GM21423 (cell line): Measurements from ENCODE around the gene FOXO6.

Experiments used
- ATAC-seq: cut with Tn5 transposase; IDR thresholded peaks from one replicate; pipeline ENCODE4 v1.9.1; 2021; ENCODE audit warnings: mild to moderate bottlenecking, moderate library complexity; ENCODE audit not compliant: unreplicated experiment

The FOXO6 gene

DNA sequence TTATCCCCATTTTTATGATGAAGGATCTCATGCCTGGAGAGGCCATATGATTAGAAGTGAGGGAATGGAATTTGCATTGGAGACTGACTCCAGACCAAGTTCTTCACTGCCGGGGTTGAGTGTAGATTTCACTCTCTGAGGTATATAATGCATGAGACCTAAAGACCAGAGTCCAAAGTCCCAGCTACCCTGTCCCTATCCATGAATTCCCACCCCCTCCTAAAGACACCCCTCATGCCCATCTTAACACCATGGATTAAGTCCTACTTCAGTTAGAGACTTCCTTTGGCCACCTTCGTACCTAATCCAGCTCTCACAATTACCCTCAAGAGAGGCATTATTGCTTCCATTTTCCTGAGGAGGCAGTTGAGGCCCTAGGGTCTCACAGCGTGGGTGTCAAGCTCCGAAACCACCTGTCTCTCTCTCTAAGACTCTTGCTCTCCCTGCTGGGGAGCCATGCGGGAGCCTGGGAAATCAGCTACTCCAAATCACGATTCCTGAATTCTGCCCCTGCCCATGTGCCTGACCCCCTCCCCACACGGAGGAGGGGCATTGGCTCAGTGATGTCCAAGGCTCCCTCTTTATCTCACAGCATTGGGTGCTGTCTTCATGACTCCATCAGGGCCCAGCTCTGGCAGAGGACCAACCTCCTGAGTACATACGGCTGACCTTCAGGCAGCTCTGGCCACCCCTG lies 11.7 kb upstream of the FOXO6 start:
- ATAC-seq, result no peak

DNA sequence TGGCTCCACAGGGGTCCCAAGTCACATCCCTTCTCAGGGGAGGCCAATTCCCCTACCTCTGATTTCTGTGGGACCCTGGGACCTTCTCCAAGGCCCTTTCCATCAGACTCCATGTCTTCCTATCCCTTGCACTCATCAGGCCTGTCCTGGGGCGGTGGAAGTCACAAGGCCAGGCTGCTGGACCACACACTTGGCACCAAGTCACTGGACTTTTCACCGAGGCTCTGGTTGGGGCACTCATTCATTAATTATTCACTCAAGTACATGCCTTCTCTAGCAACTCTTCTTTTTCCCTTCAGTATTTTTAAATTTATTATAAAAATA lies 11.2 kb upstream of the FOXO6 start:
- ATAC-seq, result no peak

- ATAC-seq, result no peak
Measured at GRCh38 chr1:41351262-41352151, 9.7 kb upstream of the FOXO6 start.

DNA sequence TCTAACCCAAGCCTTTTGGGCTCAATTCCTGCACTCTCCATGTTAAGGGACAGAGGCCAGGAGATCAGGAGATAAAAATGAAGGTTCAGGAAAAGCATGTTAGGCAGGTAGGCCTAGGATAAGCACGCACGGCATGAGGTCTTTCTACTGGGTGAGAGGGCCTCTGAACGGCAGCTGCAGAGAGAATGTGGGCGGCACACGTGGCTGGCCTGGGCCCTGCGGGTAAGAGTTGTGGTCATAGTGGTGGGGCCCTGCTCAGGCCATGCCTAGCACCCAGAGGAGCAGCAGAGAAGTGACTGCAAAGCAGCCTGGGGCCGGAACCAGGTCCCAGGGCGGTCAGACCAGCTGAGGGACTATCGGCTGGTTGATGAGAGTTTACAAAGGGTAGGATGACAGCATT lies 7.5 kb upstream of the FOXO6 start:
- no peak for ATAC-seq

- ATAC-seq, result no peak
Measured at GRCh38 chr1:41354956-41355355, 6.3 kb upstream of the FOXO6 start.

DNA sequence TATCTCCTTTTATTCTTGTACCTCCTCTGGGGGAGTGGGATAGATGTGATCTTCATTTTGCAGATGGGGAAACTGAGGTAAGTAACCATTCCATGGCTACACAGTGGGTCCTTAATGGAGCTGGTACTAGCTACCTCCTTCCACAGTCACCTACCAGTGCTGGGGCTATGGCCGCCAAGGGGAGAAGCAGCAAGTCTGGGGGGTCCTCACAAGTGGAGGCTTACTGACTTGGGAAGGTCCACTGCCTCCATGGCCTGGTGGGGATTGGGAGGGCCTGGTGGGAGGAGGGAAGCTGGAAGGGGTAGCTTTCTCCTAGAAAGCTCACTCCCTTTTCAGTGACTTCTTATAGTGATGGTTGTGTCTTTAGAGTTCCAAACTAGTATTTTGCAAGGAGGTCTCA lies 5.9 kb upstream of the FOXO6 start:
- no peak for ATAC-seq

GRCh38 chr1:41355761-41356160 lies 5.5 kb upstream of the FOXO6 start:
- no peak for ATAC-seq

DNA sequence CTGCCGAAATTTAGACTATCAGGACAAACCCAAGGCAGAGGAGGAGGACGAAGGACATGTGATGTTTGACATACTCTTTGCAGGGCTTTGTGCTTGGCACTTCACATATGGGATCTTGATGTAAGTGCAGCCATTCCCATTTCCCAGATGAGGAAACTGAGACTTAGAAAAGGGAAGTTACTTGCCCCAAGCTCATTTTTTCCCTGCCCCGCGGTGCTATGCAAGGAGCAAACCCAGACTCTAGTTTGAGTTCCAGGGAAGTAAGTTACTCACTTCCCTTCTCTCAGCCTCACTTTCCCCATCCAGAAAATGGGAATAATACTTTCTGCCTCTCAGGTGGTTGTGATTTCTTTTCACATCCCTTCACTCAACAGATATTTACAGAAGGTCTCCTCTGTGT lies 4.5 kb upstream of the FOXO6 start:
- no peak for ATAC-seq

DNA sequence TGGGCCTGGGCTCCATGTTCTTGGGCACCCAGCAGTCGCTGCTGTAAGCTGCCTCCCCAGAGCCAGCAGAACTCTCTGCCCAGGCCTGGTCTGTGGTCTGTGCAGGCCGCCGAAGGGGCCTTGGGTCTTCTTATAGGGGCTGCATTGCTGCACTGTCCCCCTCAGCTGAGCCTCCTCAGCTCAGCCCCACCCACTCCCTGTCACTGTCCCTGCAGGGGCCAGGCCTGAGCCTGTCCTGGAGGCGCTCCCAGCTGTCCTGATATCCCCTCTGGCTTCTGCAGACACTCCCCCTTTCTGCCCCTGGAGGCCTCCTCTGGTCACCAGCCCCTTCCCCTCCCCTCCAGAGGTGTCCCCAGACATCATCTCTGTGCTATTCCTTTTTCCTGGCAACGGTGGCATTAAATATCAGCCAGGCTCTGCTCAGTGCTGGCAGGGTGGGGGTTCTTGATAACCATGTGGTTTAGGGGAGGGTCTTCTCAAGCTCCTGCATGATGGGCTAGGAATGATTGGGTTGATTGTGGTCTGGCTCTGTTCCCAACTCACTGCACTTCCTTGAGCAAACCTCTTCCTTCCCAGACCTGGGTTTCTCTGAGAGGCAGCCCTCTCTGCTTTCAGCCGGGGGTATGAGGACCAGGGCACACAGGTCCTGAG lies 3.7 kb upstream of the FOXO6 start:
- no peak for ATAC-seq

- no peak for ATAC-seq
Measured at GRCh38 chr1:41358131-41359021, 2.9 kb upstream of the FOXO6 start.

DNA sequence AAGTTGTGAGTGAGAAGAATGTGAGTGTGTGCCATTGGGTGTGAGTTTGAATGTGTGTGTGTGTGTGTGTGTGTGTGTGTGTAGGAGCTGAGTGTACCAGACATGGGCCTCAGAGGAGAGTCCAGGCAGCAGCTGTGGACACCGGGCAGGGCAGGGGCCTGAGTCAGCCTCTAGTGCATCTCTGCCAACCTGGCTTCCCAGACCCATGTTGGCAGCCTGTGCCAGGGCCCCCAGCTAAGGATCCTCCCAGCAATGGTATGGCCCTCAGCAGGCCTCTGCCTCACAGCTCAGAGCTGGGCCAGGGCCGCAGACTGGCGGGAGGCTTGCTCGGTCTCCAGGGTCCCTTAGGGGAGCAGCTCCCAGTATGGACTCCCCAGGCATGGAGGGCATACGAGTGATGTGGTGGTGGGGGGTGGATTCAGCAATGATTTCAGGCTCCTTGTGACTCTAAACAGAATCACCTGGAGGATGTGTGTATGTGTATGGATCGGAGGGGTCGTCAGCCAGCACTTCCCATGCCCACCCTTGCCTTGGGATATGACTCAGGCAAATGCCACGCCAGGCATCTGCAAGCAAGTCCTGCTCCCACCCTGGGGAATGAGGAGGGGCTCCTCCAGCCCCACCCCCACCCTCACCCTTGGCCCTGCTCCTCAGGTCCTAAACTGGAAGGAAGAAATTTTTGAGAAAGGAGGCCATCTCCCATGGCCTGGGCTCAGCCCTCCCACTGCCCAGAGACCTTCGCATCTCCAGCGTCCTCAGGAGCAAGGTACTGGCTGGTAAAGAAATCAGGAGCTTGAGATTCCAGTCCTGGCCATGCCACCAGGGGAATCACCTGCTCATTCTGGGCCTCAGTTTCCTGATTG lies 1.8 kb upstream of the FOXO6 start:
- no peak for ATAC-seq

DNA sequence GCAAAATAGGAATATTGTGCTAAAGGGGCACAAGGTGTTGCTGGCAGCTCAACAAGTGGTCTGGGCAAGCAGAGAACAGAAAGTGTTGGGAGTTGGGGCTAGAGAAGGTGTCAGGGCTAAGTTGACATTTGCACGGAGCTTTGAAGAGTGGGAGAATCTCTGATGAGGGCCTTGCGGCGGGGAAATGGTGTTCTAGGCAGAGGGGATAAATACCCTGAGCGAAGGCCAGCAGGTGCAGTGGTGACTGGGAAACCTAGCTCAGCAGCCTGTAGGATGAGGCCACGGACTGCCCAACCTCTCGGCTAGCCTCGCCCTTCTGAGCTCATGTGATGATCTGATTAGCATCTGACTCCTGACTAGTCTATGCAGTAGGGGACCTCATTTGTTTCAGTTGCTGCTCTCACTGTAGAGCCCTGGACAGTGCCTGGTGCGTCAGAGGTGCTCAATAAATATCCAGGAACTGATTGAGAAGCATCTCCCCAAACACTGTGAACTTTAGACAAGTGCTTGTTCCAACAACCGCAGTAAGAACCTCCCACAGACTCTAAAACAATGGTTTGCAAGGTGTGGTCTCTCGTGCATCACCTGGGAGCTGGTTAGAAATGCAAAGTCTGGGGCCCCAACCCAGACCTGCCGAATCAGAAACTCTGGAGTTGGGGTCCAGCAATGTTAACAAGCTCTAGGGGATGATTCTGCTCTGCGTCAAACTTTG lies 1.0 kb upstream of the FOXO6 start:
- no peak for ATAC-seq

GRCh38 chr1:41361495-41362356 lies 492 bp downstream of the FOXO6 start:
- ATAC-seq, result peak; percentile 8

GRCh38 chr1:41362357-41362721 lies 1.1 kb downstream of the FOXO6 start:
- ATAC-seq, result no peak

- ATAC-seq, result no peak
Measured at GRCh38 chr1:41362749-41363590, 1.7 kb downstream of the FOXO6 start.

- no peak for ATAC-seq
Measured at GRCh38 chr1:41363591-41364320, 2.5 kb downstream of the FOXO6 start.
